ENCODE measurements around the gene RORB.

- no peak for TF ChIP-seq CTCF (IDR thresholded peaks at IDR 0.05)
- no peak for TF ChIP-seq POLR2A (IDR thresholded peaks at IDR 0.05)
Observed at GRCh38 chr9:74551266-74551665, 54.1 kb downstream of the RORB start.
